ENCODE results near the gene CTNND1. TPM values are rescaled to one million over a fixed set of nuclear protein-coding genes. Genes with fewer than 3 reads are reported as not detected.

CTNND1 gene
- total and polyA plus RNA-seq, 2 of the 8 experiments (the other 6 are each of a cell fraction or from before 2014, with no cell fraction given): 91.9 to 164 TPM

DNA sequence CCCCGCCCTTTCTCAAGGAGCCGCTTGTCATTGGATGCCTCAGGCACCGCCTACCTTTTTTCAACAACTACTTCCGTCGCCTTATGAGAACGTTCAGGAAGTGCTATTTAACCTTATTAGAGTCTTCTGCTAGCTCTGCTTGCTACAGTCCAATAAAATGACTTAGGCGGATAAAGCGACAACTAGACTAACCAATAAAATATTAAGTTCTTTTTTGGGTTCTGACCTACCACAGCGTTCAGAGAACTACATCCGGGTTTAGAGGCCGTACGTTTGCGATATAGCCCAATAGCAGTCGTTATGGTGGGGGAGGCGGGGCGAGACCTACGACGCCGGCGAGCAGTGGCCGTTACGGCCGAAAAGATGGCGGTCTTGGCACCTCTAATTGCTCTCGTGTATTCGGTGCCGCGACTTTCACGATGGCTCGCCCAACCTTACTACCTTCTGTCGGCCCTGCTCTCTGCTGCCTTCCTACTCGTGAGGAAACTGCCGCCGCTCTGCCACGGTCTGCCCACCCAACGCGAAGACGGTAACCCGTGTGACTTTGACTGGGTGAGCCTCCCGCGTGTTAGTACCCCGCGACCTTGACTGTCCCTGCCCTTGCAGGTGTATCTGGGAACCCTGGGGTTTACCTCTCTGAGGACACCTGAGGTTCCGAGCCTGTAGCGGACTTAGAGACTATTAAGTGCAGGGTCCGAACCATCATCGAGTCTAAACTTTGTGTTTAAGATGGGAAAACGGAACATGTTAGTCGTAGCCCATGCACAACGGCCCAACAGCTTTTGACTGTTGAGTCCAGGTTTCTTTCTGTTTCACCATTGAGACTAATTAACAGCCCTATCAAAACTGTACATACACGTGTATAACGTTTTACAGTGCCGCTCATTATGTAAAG is 49.1 kb upstream of the CTNND1 start, which contains the start of gene TMX2 (continued):
- TF ChIP-seq, protein P1, sequence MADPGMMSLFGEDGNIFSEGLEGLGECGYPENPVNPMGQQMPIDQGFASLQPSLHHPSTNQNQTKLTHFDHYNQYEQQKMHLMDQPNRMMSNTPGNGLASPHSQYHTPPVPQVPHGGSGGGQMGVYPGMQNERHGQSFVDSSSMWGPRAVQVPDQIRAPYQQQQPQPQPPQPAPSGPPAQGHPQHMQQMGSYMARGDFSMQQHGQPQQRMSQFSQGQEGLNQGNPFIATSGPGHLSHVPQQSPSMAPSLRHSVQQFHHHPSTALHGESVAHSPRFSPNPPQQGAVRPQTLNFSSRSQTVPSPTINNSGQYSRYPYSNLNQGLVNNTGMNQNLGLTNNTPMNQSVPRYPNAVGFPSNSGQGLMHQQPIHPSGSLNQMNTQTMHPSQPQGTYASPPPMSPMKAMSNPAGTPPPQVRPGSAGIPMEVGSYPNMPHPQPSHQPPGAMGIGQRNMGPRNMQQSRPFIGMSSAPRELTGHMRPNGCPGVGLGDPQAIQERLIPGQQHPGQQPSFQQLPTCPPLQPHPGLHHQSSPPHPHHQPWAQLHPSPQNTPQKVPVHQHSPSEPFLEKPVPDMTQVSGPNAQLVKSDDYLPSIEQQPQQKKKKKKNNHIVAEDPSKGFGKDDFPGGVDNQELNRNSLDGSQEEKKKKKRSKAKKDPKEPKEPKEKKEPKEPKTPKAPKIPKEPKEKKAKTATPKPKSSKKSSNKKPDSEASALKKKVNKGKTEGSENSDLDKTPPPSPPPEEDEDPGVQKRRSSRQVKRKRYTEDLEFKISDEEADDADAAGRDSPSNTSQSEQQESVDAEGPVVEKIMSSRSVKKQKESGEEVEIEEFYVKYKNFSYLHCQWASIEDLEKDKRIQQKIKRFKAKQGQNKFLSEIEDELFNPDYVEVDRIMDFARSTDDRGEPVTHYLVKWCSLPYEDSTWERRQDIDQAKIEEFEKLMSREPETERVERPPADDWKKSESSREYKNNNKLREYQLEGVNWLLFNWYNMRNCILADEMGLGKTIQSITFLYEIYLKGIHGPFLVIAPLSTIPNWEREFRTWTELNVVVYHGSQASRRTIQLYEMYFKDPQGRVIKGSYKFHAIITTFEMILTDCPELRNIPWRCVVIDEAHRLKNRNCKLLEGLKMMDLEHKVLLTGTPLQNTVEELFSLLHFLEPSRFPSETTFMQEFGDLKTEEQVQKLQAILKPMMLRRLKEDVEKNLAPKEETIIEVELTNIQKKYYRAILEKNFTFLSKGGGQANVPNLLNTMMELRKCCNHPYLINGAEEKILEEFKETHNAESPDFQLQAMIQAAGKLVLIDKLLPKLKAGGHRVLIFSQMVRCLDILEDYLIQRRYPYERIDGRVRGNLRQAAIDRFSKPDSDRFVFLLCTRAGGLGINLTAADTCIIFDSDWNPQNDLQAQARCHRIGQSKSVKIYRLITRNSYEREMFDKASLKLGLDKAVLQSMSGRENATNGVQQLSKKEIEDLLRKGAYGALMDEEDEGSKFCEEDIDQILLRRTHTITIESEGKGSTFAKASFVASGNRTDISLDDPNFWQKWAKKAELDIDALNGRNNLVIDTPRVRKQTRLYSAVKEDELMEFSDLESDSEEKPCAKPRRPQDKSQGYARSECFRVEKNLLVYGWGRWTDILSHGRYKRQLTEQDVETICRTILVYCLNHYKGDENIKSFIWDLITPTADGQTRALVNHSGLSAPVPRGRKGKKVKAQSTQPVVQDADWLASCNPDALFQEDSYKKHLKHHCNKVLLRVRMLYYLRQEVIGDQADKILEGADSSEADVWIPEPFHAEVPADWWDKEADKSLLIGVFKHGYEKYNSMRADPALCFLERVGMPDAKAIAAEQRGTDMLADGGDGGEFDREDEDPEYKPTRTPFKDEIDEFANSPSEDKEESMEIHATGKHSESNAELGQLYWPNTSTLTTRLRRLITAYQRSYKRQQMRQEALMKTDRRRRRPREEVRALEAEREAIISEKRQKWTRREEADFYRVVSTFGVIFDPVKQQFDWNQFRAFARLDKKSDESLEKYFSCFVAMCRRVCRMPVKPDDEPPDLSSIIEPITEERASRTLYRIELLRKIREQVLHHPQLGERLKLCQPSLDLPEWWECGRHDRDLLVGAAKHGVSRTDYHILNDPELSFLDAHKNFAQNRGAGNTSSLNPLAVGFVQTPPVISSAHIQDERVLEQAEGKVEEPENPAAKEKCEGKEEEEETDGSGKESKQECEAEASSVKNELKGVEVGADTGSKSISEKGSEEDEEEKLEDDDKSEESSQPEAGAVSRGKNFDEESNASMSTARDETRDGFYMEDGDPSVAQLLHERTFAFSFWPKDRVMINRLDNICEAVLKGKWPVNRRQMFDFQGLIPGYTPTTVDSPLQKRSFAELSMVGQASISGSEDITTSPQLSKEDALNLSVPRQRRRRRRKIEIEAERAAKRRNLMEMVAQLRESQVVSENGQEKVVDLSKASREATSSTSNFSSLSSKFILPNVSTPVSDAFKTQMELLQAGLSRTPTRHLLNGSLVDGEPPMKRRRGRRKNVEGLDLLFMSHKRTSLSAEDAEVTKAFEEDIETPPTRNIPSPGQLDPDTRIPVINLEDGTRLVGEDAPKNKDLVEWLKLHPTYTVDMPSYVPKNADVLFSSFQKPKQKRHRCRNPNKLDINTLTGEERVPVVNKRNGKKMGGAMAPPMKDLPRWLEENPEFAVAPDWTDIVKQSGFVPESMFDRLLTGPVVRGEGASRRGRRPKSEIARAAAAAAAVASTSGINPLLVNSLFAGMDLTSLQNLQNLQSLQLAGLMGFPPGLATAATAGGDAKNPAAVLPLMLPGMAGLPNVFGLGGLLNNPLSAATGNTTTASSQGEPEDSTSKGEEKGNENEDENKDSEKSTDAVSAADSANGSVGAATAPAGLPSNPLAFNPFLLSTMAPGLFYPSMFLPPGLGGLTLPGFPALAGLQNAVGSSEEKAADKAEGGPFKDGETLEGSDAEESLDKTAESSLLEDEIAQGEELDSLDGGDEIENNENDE (IDR thresholded peaks at IDR 0.05; ENCODE audit: insufficient replicate concordance, low read length): no peak
- no peak for TF ChIP-seq CBX8 (IDR thresholded peaks at IDR 0.05; ENCODE audit: borderline replicate concordance, low read depth, low read length)
- TF ChIP-seq SUZ12 (IDR thresholded peaks at IDR 0.05; ENCODE audit: low read length): no peak
- no peak for TF ChIP-seq ZNF274 (IDR thresholded peaks at IDR 0.05; ENCODE audit: borderline replicate concordance, extremely low read depth, low read length)
- TF ChIP-seq TEAD4 (IDR thresholded peaks at IDR 0.05; ENCODE audit: low read depth, low read length): no peak
- TF ChIP-seq RXRA (IDR thresholded peaks at IDR 0.05; ENCODE audit: insufficient read depth, low read depth, low read length): no peak
- TF ChIP-seq CBX5 (IDR thresholded peaks at IDR 0.05; ENCODE audit: low read depth, low read length): no peak
- TF ChIP-seq POLR2AphosphoS5 (IDR thresholded peaks at IDR 0.05; ENCODE audit: low read depth, low read length): peak; percentile 86; the same call in 1 of the 2 replicates
